Measurements from ENCODE around the gene PIANP.
A peak's percentile ranks its signal among the peaks of the same experiment; 100 is the strongest.
"Not testable (repeated sequence)": the region's sequence is repeated elsewhere in the genome, so short reads cannot be mapped to it uniquely, and the experiment has no call there.

PIANP gene

GRCh38 chr12:6708351-6708750 is 7.7 kb upstream of the PIANP start:
- DNase-seq (ENCODE audit: low read depth, low spot score) = not testable (repeated sequence)

- DNase-seq (ENCODE audit: low read depth, low spot score) = no peak
These were observed 3.0 kb upstream of the PIANP start for GRCh38 chr12:6703631-6704030.

GRCh38 chr12:6701078-6701768 is 608 bp upstream of the PIANP start:
- no peak for DNase-seq (ENCODE audit: low read depth, low spot score)

GRCh38 chr12:6699989-6700645 is 498 bp downstream of the PIANP start:
- DNase-seq (ENCODE audit: low read depth, low spot score) = peak; percentile 61

GRCh38 chr12:6699259-6699988 is 1.2 kb downstream of the PIANP start:
- DNase-seq (ENCODE audit: low read depth, low spot score) = no peak

- no peak for DNase-seq (ENCODE audit: low read depth, low spot score)
These were observed 2.1 kb downstream of the PIANP start for GRCh38 chr12:6698352-6699046.

- peak; percentile 72 for DNase-seq (ENCODE audit: low read depth, low spot score)
These were observed 2.8 kb downstream of the PIANP start for GRCh38 chr12:6697584-6698351.

- no peak for DNase-seq (ENCODE audit: low read depth, low spot score)
These were observed 3.7 kb downstream of the PIANP start for GRCh38 chr12:6696690-6697583.

GRCh38 chr12:6695313-6696045 is 5.1 kb downstream of the PIANP start:
- DNase-seq (ENCODE audit: low read depth, low spot score) = no peak

GRCh38 chr12:6694701-6695100 is 5.9 kb downstream of the PIANP start:
- DNase-seq (ENCODE audit: low read depth, low spot score) = no peak

- DNase-seq (ENCODE audit: low read depth, low spot score) = no peak
These were observed 6.7 kb downstream of the PIANP start for GRCh38 chr12:6693832-6694355.

GRCh38 chr12:6692888-6693287 is 7.7 kb downstream of the PIANP start:
- no peak for DNase-seq (ENCODE audit: low read depth, low spot score)

GRCh38 chr12:6691473-6691872 is 9.1 kb downstream of the PIANP start:
- DNase-seq (ENCODE audit: low read depth, low spot score) = peak; percentile 74

GRCh38 chr12:6688999-6689882 is 11.4 kb downstream of the PIANP start, which contains the start of gene ZNF384:
Gene ZNF384 (minus strand): TSS chr12:6689375. CDS start chr12:6679520, 9,855 bp downstream.
- DNase-seq (ENCODE audit: low read depth, low spot score) = peak; percentile 99

GRCh38 chr12:6688543-6688998 is 12.0 kb downstream of the PIANP start:
- peak; percentile 49 for DNase-seq (ENCODE audit: low read depth, low spot score)

- DNase-seq (ENCODE audit: low read depth, low spot score) = no peak
These were observed 14.8 kb downstream of the PIANP start for GRCh38 chr12:6685814-6686213.

GRCh38 chr12:6684609-6685008 is 16.0 kb downstream of the PIANP start:
- no peak for DNase-seq (ENCODE audit: low read depth, low spot score)

- DNase-seq (ENCODE audit: low read depth, low spot score) = no peak
These were observed 23.7 kb downstream of the PIANP start for GRCh38 chr12:6676962-6677361.

All from astrocyte of the hippocampus (primary cell).